Tibial nerve (tissue), 3 donors: Measurements from ENCODE around the gene SHISA6.

Experiments
- POLR2A ChIP-seq, 2 donors: fragments of 450-650 bp; IDR thresholded peaks; one replicate each; pipeline ENCODE4 v1.6.1; 2017; ENCODE audit warnings: antibody characterized with exemption in 2 of 2, mild to moderate bottlenecking in 2 of 2, moderate library complexity in 2 of 2
- TF ChIP-seq, protein P1 (sequence below), 5 experiments: fragments of 200-600 bp in 3 of 5; fragments of 450-650 bp in 2 of 5; sonication (generic) in 3 of 5; IDR thresholded peaks; one replicate each; pipeline ENCODE4 v1.5.1; 2016 to 2019; ENCODE audit warnings: antibody characterized with exemption in 5 of 5, mild to moderate bottlenecking in 3 of 5, moderate library complexity in 2 of 5

- TF ChIP-seq, protein P1, sequence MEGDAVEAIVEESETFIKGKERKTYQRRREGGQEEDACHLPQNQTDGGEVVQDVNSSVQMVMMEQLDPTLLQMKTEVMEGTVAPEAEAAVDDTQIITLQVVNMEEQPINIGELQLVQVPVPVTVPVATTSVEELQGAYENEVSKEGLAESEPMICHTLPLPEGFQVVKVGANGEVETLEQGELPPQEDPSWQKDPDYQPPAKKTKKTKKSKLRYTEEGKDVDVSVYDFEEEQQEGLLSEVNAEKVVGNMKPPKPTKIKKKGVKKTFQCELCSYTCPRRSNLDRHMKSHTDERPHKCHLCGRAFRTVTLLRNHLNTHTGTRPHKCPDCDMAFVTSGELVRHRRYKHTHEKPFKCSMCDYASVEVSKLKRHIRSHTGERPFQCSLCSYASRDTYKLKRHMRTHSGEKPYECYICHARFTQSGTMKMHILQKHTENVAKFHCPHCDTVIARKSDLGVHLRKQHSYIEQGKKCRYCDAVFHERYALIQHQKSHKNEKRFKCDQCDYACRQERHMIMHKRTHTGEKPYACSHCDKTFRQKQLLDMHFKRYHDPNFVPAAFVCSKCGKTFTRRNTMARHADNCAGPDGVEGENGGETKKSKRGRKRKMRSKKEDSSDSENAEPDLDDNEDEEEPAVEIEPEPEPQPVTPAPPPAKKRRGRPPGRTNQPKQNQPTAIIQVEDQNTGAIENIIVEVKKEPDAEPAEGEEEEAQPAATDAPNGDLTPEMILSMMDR (IDR thresholded peaks at IDR 0.05) = peak in 2 of 5 experiments; percentile 14 to 57
- no peak for TF ChIP-seq POLR2A (IDR thresholded peaks at IDR 0.05)
Observed at GRCh38 chr17:11240041-11240840, 772 bp upstream of the SHISA6 start.
